Mesendoderm (in vitro differentiated cells): Measurements from ENCODE around the gene TRAF5.

Experiments
- DNase-seq: peaks from one replicate; pipeline ENCODE4 v3.0.0; 2013
- H2AK5ac ChIP-seq: 2 replicates; pipeline ENCODE4 v1.6.1; 2013; ENCODE audit warnings: low read length, inconsistent platforms
- H2BK120ac ChIP-seq: 2 replicates; pipeline ENCODE4 v1.6.1; 2013; ENCODE audit warnings: low read depth, mild to moderate bottlenecking, low read length, moderate library complexity, mixed read lengths
- H2BK15ac ChIP-seq: replicated peaks from 2 replicates; pipeline ENCODE4 v1.6.1; 2013; ENCODE audit warnings: low read depth, mild to moderate bottlenecking, moderate library complexity
- H2BK5ac ChIP-seq: 2 replicates; pipeline ENCODE4 v1.6.1; 2013; ENCODE audit warnings: low read length, inconsistent platforms
- H3K18ac ChIP-seq: 2 replicates; pipeline ENCODE4 v1.6.1; 2013; ENCODE audit warnings: mild to moderate bottlenecking, low read length, mixed read lengths
- H3K23ac ChIP-seq: one replicate; pipeline ENCODE4 v1.6.1; 2013; ENCODE audit warnings: low read length
- H3K27ac ChIP-seq: 2 replicates; pipeline ENCODE4 v1.5.1; 2013; ENCODE audit warnings: low read depth, mild to moderate bottlenecking, inconsistent platforms, low read length, moderate library complexity
- H3K27me3 ChIP-seq: 2 replicates; pipeline ENCODE4 v1.6.1; 2013; ENCODE audit warnings: low read length, control low read depth, mild to moderate bottlenecking, inconsistent platforms; ENCODE audit not compliant: insufficient read depth, poor library complexity
- H3K36me3 ChIP-seq: 2 replicates; pipeline ENCODE4 v1.6.1; 2013; ENCODE audit warnings: low read length, inconsistent platforms; ENCODE audit not compliant: control insufficient read depth, insufficient read depth
- H3K4ac ChIP-seq: one replicate; pipeline ENCODE4 v1.6.1; 2013; ENCODE audit warnings: low read depth, mild to moderate bottlenecking, low read length, moderate library complexity
- H3K4me1 ChIP-seq: 2 replicates; pipeline ENCODE4 v1.6.1; 2013; ENCODE audit warnings: low read depth, low read length, inconsistent platforms; ENCODE audit not compliant: control insufficient read depth
- H3K4me2 ChIP-seq: 2 replicates; pipeline ENCODE4 v1.6.1; 2013; ENCODE audit warnings: low read length
- H3K4me3 ChIP-seq: 2 replicates; pipeline ENCODE4 v1.5.1; 2013; ENCODE audit warnings: mild to moderate bottlenecking, low read length
- H3K56ac ChIP-seq: one replicate; pipeline ENCODE4 v1.6.1; 2013; ENCODE audit warnings: low read length
- H3K79me1 ChIP-seq: 2 replicates; pipeline ENCODE4 v1.6.1; 2013; ENCODE audit warnings: low read length, inconsistent platforms
- H3K79me2 ChIP-seq: 2 replicates; pipeline ENCODE4 v1.6.1; 2013; ENCODE audit warnings: mild to moderate bottlenecking, low read length; ENCODE audit not compliant: control insufficient read depth, insufficient read depth
- H3K9ac ChIP-seq: 2 replicates; pipeline ENCODE4 v1.6.1; 2013; ENCODE audit warnings: low read length, inconsistent platforms
- H4K5ac ChIP-seq: one replicate; pipeline ENCODE4 v1.6.1; 2013; ENCODE audit warnings: low read length
- H4K8ac ChIP-seq: one replicate; pipeline ENCODE4 v1.6.1; 2013; ENCODE audit warnings: low read depth, mild to moderate bottlenecking, control low read depth, low read length, moderate library complexity
- WGBS: extraction: QIAGEN DNeasy Blood & Tissue Kit; methylation state at CpG from one replicate; pipeline ENCODE4 v1.1.7; 2013; ENCODE audit warnings: low lambda C conversion rate, missing lambda C conversion rate; ENCODE audit not compliant: insufficient coverage; ENCODE audit errors: extremely low coverage; 5-methylcytosine and 5-hydroxymethylcytosine counted together

Gene TRAF5

GRCh38 chr1:211328866-211329475, 2.3 kb downstream of the TRAF5 start:
- no peak for DNase-seq
- Histone ChIP-seq H3K23ac (no peak overlapping the region), H3K4ac (no peak overlapping the region), H3K4me2 (no peak overlapping the region), H4K8ac (no peak overlapping the region), H3K4me3 (no peak overlapping the region), H3K27me3 (no peaks in the 10 kb centered on the region), H3K9ac (peak overlapping the region; percentile 29), H3K4me1 (peaks cover 25% of the 10 kb centered on the region), H3K79me1 (peaks cover 39% of the 10 kb centered on the region), H2AK5ac (no peak overlapping the region), H3K18ac (no peak overlapping the region), H4K5ac (no peak overlapping the region), H2BK5ac (no peak overlapping the region), H3K36me3 (no peaks in the 10 kb centered on the region), H2BK120ac (no peak overlapping the region), H3K56ac (peak overlapping the region; percentile 29), H3K27ac (no peak overlapping the region), H2BK15ac (no peak overlapping the region), H3K79me2 (peaks cover 61% of the 10 kb centered on the region)
- WGBS: no CpG with 5 or more reads among the region's 6 CpGs

- Histone ChIP-seq H2BK5ac (no peak overlapping the region), H2BK15ac (no peak overlapping the region), H3K18ac (no peak overlapping the region), H3K79me2 (peaks cover 66% of the 10 kb centered on the region), H3K4ac (no peak overlapping the region), H4K5ac (no peak overlapping the region), H3K9ac (peak overlapping the region; percentile 8), H3K36me3 (no peaks in the 10 kb centered on the region), H3K27ac (no peak overlapping the region), H2BK120ac (no peak overlapping the region), H4K8ac (no peak overlapping the region), H3K27me3 (no peaks in the 10 kb centered on the region), H3K56ac (no peak overlapping the region), H3K4me2 (no peak overlapping the region), H3K4me3 (no peak overlapping the region), H3K79me1 (peaks cover 43% of the 10 kb centered on the region), H3K4me1 (peaks cover 25% of the 10 kb centered on the region), H2AK5ac (no peak overlapping the region), H3K23ac (no peak overlapping the region)
- WGBS: no CpG with 5 or more reads among the region's 4 CpGs
- peak; percentile 37 for DNase-seq
Observed at GRCh38 chr1:211329764-211330201, 3.1 kb downstream of the TRAF5 start.

- Histone ChIP-seq H2BK120ac (no peak overlapping the region), H3K27ac (no peak overlapping the region), H2BK5ac (no peak overlapping the region), H2BK15ac (no peak overlapping the region), H4K8ac (no peak overlapping the region), H3K56ac (no peak overlapping the region), H3K9ac (no peak overlapping the region), H3K18ac (no peak overlapping the region), H4K5ac (no peak overlapping the region), H3K27me3 (no peaks in the 10 kb centered on the region), H3K23ac (no peak overlapping the region), H3K4me1 (peaks cover 25% of the 10 kb centered on the region), H3K79me2 (peaks cover 71% of the 10 kb centered on the region), H3K4me2 (no peak overlapping the region), H3K4ac (no peak overlapping the region), H3K79me1 (peaks cover 47% of the 10 kb centered on the region), H3K4me3 (no peak overlapping the region), H2AK5ac (no peak overlapping the region), H3K36me3 (no peaks in the 10 kb centered on the region)
- no peak for DNase-seq
- no CpG with 5 or more reads among the region's 8 CpGs for WGBS
Observed at GRCh38 chr1:211330282-211330936, 3.8 kb downstream of the TRAF5 start.

- H3K4ac ChIP-seq: no peak overlapping the region
- WGBS: no CpG with 5 or more reads among the region's 3 CpGs
- H3K79me2 ChIP-seq: peaks cover 77% of the 10 kb centered on the region
- no peak overlapping the region for H4K5ac ChIP-seq
- no peaks in the 10 kb centered on the region for H3K27me3 ChIP-seq
- H3K79me1 ChIP-seq: peaks cover 51% of the 10 kb centered on the region
- no peak overlapping the region for H3K56ac ChIP-seq
- H3K4me1 ChIP-seq: peaks cover 28% of the 10 kb centered on the region
- no peak overlapping the region for H2BK120ac ChIP-seq
- no peaks in the 10 kb centered on the region for H3K36me3 ChIP-seq
- H3K9ac ChIP-seq: no peak overlapping the region
- no peak overlapping the region for H3K4me3 ChIP-seq
- no peak overlapping the region for H3K27ac ChIP-seq
- H2BK15ac ChIP-seq: no peak overlapping the region
- DNase-seq: no peak
- no peak overlapping the region for H2AK5ac ChIP-seq
- H3K23ac ChIP-seq: no peak overlapping the region
- H4K8ac ChIP-seq: no peak overlapping the region
- no peak overlapping the region for H3K18ac ChIP-seq
- no peak overlapping the region for H2BK5ac ChIP-seq
- no peak overlapping the region for H3K4me2 ChIP-seq
Observed at GRCh38 chr1:211331011-211331709, 4.5 kb downstream of the TRAF5 start.

- Histone ChIP-seq H2BK15ac (no peak overlapping the region), H3K4ac (no peak overlapping the region), H3K23ac (no peak overlapping the region), H3K4me1 (peaks cover 25% of the 10 kb centered on the region), H3K56ac (peak overlapping the region; percentile 26), H3K79me2 (peaks cover 81% of the 10 kb centered on the region), H3K18ac (no peak overlapping the region), H3K4me3 (no peak overlapping the region), H3K27ac (no peak overlapping the region), H2BK5ac (no peak overlapping the region), H4K8ac (no peak overlapping the region), H3K4me2 (no peak overlapping the region), H4K5ac (no peak overlapping the region), H2AK5ac (no peak overlapping the region), H2BK120ac (no peak overlapping the region), H3K79me1 (peaks cover 55% of the 10 kb centered on the region), H3K27me3 (no peaks in the 10 kb centered on the region), H3K9ac (no peak overlapping the region), H3K36me3 (no peaks in the 10 kb centered on the region)
- DNase-seq: no peak
- no CpG with 5 or more reads among the region's 3 CpGs for WGBS
Observed at GRCh38 chr1:211332036-211332616, 5.5 kb downstream of the TRAF5 start.
